NCI-H510A treated with DMSO at 0.1 percent for 48 hours (cell line): Measurements from ENCODE around the gene TAF11L13.

ENCODE experiments used
- DNase-seq: peaks from one replicate; lab custom pipeline; 2025; lab: John Stamatoyannopoulos, UW

The TAF11L13 gene

GRCh38 chr5:17679597-17680203, 47.8 kb downstream of the TAF11L13 start:
- DNase-seq = no peak

- no peak for DNase-seq
Measured at GRCh38 chr5:17680737-17681136, 48.8 kb downstream of the TAF11L13 start.
